Right atrium auricular region (tissue), 2 donors: ENCODE measurements around the gene TAT. TPM values are rescaled to one million over a fixed set of nuclear protein-coding genes. Genes with fewer than 3 reads are reported as not detected.

Source experiments
- DNase-seq: peaks from one replicate; pipeline ENCODE4 v3.0.0-alpha.2; 2019; ENCODE audit warnings: low spot score
- H3K27ac ChIP-seq, 2 donors: fragments of 200-600 bp; sonication (generic); 1 replicate in 1 of 2; 2 replicates in 1 of 2; pipeline ENCODE4 v1.5.1; 2016 to 2019
- H3K27me3 ChIP-seq, 2 donors: fragments of 200-600 bp; sonication (generic); one replicate each; pipeline versions ENCODE4 v1.5.1 to v1.6.0; 2017 to 2019
- H3K36me3 ChIP-seq: fragments of 200-600 bp; sonication (generic); one replicate; pipeline ENCODE4 v1.5.1; 2016
- H3K4me1 ChIP-seq, 2 donors: fragments of 200-600 bp; sonication (generic); one replicate each; pipeline versions ENCODE4 v1.5.1 to v1.6.0; 2017 to 2019
- H3K4me3 ChIP-seq, 2 donors: fragments of 200-600 bp; sonication (generic); 1 replicate in 1 of 2; 2 replicates in 1 of 2; pipeline ENCODE4 v1.5.1; 2017 to 2019; ENCODE audit warnings: mild to moderate bottlenecking in 1 of 2, moderate library complexity in 1 of 2
- H3K9me3 ChIP-seq, 2 donors: fragments of 200-600 bp; sonication (generic); one replicate each; pipeline ENCODE4 v1.5.1; 2019
- CTCF ChIP-seq, 2 donors: fragments of 200-600 bp; sonication (generic); IDR thresholded peaks; one replicate each; pipeline ENCODE4 v1.5.1; 2019; ENCODE audit warnings: antibody characterized with exemption in 2 of 2
- total RNA-seq, 2 donors: library from RNA; depleted of rRNA; stranded (reverse); fragments of >200 nt; gene quantifications; one replicate each; pipeline ENCODE4 v1.1.0, GENCODE V29; 2016

The TAT gene
- total RNA-seq, 2 donors from 2014 or later: not detected

GRCh38 chr16:71570144-71570543 is 6.7 kb downstream of the TAT start:
- Histone ChIP-seq H3K9me3 (no peaks in the 10 kb centered on the region), H3K36me3 (no peaks in the 10 kb centered on the region), H3K27ac (no peak overlapping the region), H3K4me1 (no peaks in the 10 kb centered on the region), H3K4me3 (no peak overlapping the region), H3K27me3 (no peaks in the 10 kb centered on the region)
- TF ChIP-seq CTCF (IDR thresholded peaks at IDR 0.05): no peak
- DNase-seq: no peak

GRCh38 chr16:71569621-71570020 is 7.3 kb downstream of the TAT start:
- Histone ChIP-seq H3K4me1 (no peaks in the 10 kb centered on the region), H3K9me3 (no peaks in the 10 kb centered on the region), H3K36me3 (no peaks in the 10 kb centered on the region), H3K27ac (no peak overlapping the region), H3K4me3 (no peak overlapping the region), H3K27me3 (no peaks in the 10 kb centered on the region)
- no peak for DNase-seq
- no peak for TF ChIP-seq CTCF (IDR thresholded peaks at IDR 0.05)

GRCh38 chr16:71568551-71568950 is 8.3 kb downstream of the TAT start:
- H3K9me3 ChIP-seq: no peaks in the 10 kb centered on the region
- TF ChIP-seq CTCF (IDR thresholded peaks at IDR 0.05): no peak
- no peak for DNase-seq
- H3K4me1 ChIP-seq: peaks cover 0 to 5% of the 10 kb centered on the region in 2 donors
- H3K27me3 ChIP-seq: no peaks in the 10 kb centered on the region
- H3K36me3 ChIP-seq: no peaks in the 10 kb centered on the region
- H3K4me3 ChIP-seq: no peak overlapping the region
- no peak overlapping the region for H3K27ac ChIP-seq

GRCh38 chr16:71567931-71568330 is 9.0 kb downstream of the TAT start:
- no peak for TF ChIP-seq CTCF (IDR thresholded peaks at IDR 0.05)
- H3K4me1 ChIP-seq: peaks cover 0 to 5% of the 10 kb centered on the region in 2 donors
- no peak overlapping the region for H3K4me3 ChIP-seq
- no peak overlapping the region for H3K27ac ChIP-seq
- H3K9me3 ChIP-seq: no peaks in the 10 kb centered on the region
- H3K27me3 ChIP-seq: no peaks in the 10 kb centered on the region
- no peak for DNase-seq
- no peaks in the 10 kb centered on the region for H3K36me3 ChIP-seq

GRCh38 chr16:71565812-71566700 is 10.8 kb downstream of the TAT start:
- TF ChIP-seq CTCF (IDR thresholded peaks at IDR 0.05): no peak
- H3K4me3 ChIP-seq: no peak overlapping the region
- peaks cover 0 to 12% of the 10 kb centered on the region in 2 donors for H3K9me3 ChIP-seq
- peaks cover 0 to 5% of the 10 kb centered on the region in 2 donors for H3K4me1 ChIP-seq
- DNase-seq: no peak
- H3K27ac ChIP-seq: no peak overlapping the region
- no peaks in the 10 kb centered on the region for H3K36me3 ChIP-seq
- H3K27me3 ChIP-seq: no peaks in the 10 kb centered on the region
